ENCODE data around the gene OR51B4. TPM values are rescaled to one million over a fixed set of nuclear protein-coding genes. Genes with fewer than 3 reads are reported as not detected.

Gene OR51B4
- total RNA-seq, 1 donor from 2014 or later, result not detected

GRCh38 chr11:5276697-5277096 is 25.0 kb downstream of the OR51B4 start:
- intact Hi-C loops (cut with DNase I), result no loop called here
- no peak for TF ChIP-seq CTCF (IDR thresholded peaks at IDR 0.05)
- Histone ChIP-seq H3K4me3 (no peak overlapping the region), H3K36me3 (no peaks in the 10 kb centered on the region), H3K27ac (no peak overlapping the region), H3K27me3 (ENCODE audit: low read depth) (no peaks in the 10 kb centered on the region), H3K4me1 (no peaks in the 10 kb centered on the region), H3K9me3 (no peaks in the 10 kb centered on the region)
- DNase-seq (no peak), ATAC-seq (no peak)

GRCh38 chr11:5275369-5276110 is 26.2 kb downstream of the OR51B4 start:
- Histone ChIP-seq H3K27ac (no peak overlapping the region), H3K4me3 (no peak overlapping the region), H3K36me3 (no peaks in the 10 kb centered on the region), H3K27me3 (ENCODE audit: low read depth) (no peaks in the 10 kb centered on the region), H3K4me1 (no peaks in the 10 kb centered on the region), H3K9me3 (no peaks in the 10 kb centered on the region)
- no peak for TF ChIP-seq CTCF (IDR thresholded peaks at IDR 0.05)
- ATAC-seq, result no peak
- intact Hi-C loops (cut with DNase I), result no loop called here
- DNase-seq, result no peak

GRCh38 chr11:5274395-5274794 is 27.4 kb downstream of the OR51B4 start:
- intact Hi-C loops (cut with DNase I), result no loop called here

GRCh38 chr11:5272395-5273017 is 29.2 kb downstream of the OR51B4 start:
- Histone ChIP-seq H3K36me3 (no peaks in the 10 kb centered on the region), H3K4me1 (no peaks in the 10 kb centered on the region), H3K27me3 (ENCODE audit: low read depth) (no peaks in the 10 kb centered on the region), H3K4me3 (no peak overlapping the region), H3K27ac (no peak overlapping the region), H3K9me3 (no peaks in the 10 kb centered on the region)
- no peak for TF ChIP-seq CTCF (IDR thresholded peaks at IDR 0.05)
- intact Hi-C loops (cut with DNase I), result no loop called here
- DNase-seq, result no peak
- no peak for ATAC-seq

More at GRCh38 chr11:5274395-5274794, 27.4 kb downstream of the OR51B4 start:
- Histone ChIP-seq H3K9me3 (no peaks in the 10 kb centered on the region), H3K4me1 (no peaks in the 10 kb centered on the region), H3K4me3 (no peak overlapping the region), H3K36me3 (no peaks in the 10 kb centered on the region), H3K27ac (no peak overlapping the region), H3K27me3 (ENCODE audit: low read depth) (no peaks in the 10 kb centered on the region)
- DNase-seq, result no peak
- ATAC-seq, result no peak
- TF ChIP-seq CTCF (IDR thresholded peaks at IDR 0.05), result no peak

- H3K27me3 ChIP-seq (ENCODE audit: low read depth), result no peaks in the 10 kb centered on the region
- no peak within 1 kb of the TSS for H3K27ac ChIP-seq
- DNase-seq (no peak), ATAC-seq (no peak)
- no peak for TF ChIP-seq CTCF (IDR thresholded peaks at IDR 0.05)
- intact Hi-C loops (cut with DNase I), result no loop called here
- no peaks in the 10 kb centered on the region for H3K36me3 ChIP-seq
- H3K4me1 ChIP-seq, result no peaks in the 10 kb centered on the region
- no peaks in the 10 kb centered on the region for H3K9me3 ChIP-seq
- no peak within 1 kb of the TSS for H3K4me3 ChIP-seq
Measured at GRCh38 chr11:5269715-5270147, 32.0 kb downstream of the OR51B4 start, which contains the start of gene HBE1. Gene HBE1 (minus strand): TSS chr11:5269945. CDS start chr11:5269890, 55 bp downstream.
